PFSK-1 (cell line): ENCODE results near the gene ALPI.

Experiments
- FOXP2 ChIP-seq: optimal IDR thresholded peaks from 2 replicates; pipeline ENCODE3; 2011; ENCODE audit warnings: borderline replicate concordance, control low read depth, inconsistent platforms; ENCODE audit not compliant: insufficient read depth; ENCODE audit errors: extremely low read length, extremely low read depth
- POLR2AphosphoS5 ChIP-seq: IDR thresholded peaks from 2 replicates; pipeline ENCODE4 v1.6.1; 2012; ENCODE audit warnings: low read depth, mild to moderate bottlenecking, control low read depth, low read length, moderate library complexity
- REST ChIP-seq, 2 experiments: IDR thresholded peaks; 2 replicates each; pipeline versions ENCODE4 v1.6.1 to v1.8.0; 2011 to 2012; ENCODE audit warnings: low read depth in 2 of 2, low read length in 2 of 2, control low read depth in 1 of 2, inconsistent platforms in 1 of 2, mild to moderate bottlenecking in 1 of 2, moderate library complexity in 1 of 2; ENCODE audit not compliant: insufficient read depth in 1 of 2
- SIN3A ChIP-seq: IDR thresholded peaks from 2 replicates; pipeline ENCODE4 v1.6.1; 2012; ENCODE audit warnings: mild to moderate bottlenecking, low read length, moderate library complexity, borderline replicate concordance; ENCODE audit not compliant: insufficient read depth
- TAF1 ChIP-seq: IDR thresholded peaks from 2 replicates; pipeline ENCODE4 v1.6.1; 2012; ENCODE audit warnings: low read length, control low read depth, borderline replicate concordance; ENCODE audit not compliant: insufficient read depth

Gene ALPI

DNA sequence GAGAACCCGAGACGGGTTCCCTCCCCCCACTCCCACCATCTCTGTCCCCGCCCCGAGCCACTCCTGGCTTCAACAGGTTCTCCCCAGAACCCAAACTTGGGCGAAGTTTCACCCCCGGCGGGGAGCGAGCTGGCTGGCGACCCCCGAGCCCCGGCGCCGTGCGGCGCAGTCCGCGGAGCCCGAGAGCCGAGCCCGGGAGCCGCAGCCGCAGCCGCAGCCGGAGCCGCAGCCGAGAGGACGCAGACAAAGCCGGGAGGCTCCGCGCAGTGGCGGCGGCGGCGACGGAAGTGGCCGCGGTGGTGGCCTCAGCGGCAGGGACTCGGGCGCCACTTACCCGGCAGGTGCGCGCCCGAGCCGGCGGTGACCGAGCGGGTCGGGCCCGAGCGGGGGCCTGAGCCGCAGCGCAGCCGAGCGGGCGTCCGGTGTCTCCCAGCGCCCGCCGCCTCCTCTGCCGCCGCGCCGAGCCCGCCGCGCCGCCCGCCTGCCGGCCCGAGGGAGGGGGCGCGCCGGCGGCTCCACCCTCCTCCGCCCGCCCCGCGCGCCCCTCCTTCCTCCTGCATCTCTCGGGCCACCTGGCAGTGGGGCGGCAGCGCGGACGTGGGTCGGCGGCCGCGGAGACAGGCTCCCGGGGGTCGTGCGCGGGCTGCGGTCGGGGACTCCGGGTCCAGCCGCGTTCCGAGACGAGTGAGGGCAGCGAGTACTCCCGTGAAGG is 31.6 kb downstream of the ALPI start, which contains the start of gene ECEL1:
Gene ECEL1, minus strand, starts transcription at position 450 of the 712 bp plus-strand sequence. CDS start 1,181 bp downstream, outside the sequence.
- TF ChIP-seq SIN3A: no peak
- no peak for TF ChIP-seq POLR2AphosphoS5
- no peak for TF ChIP-seq REST (IDR thresholded peaks at IDR 0.05; ENCODE audit: insufficient read depth in 1 of 2, low read depth in 2 of 2, low read length in 2 of 2)
- no peak for TF ChIP-seq TAF1
- no peak for TF ChIP-seq FOXP2

- TF ChIP-seq REST (IDR thresholded peaks at IDR 0.05; ENCODE audit: insufficient read depth in 1 of 2, low read depth in 2 of 2, low read length in 2 of 2) (no peak), TAF1 (no peak)
Measured at GRCh38 chr2:232488097-232488711, 32.3 kb downstream of the ALPI start.

DNA sequence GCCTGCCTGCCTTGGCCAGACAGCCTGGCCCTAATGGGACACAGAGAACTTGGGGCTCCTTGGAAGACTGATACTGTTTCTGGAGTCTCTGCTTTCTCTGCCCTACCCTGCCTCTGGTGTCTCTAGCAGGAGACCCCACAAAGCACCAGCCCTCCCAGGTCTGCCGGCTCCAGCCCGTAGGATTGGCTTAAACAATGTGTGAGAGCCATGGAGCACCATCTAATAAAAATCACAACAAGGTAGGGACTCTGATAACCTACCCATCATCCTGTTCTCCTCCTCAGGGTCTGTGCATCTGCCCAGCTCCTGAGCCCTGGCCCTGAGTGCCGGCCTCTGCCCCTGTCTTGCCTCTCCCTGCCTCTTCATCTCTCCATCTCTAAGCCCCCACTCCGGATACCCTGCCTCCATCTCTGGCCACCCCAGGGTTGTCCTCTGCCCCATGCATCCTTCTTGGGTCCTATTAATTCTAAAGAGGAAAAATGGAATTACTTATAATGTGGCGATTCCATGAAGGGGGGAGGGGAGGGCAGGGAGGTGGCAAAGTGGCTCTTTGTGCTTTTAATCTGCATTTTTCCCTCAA is 32.9 kb downstream of the ALPI start:
- no peak for TF ChIP-seq POLR2AphosphoS5
- TF ChIP-seq FOXP2: no peak
- TF ChIP-seq SIN3A: no peak
- TF ChIP-seq REST (IDR thresholded peaks at IDR 0.05; ENCODE audit: insufficient read depth in 1 of 2, low read depth in 2 of 2, low read length in 2 of 2): no peak
- no peak for TF ChIP-seq TAF1

DNA sequence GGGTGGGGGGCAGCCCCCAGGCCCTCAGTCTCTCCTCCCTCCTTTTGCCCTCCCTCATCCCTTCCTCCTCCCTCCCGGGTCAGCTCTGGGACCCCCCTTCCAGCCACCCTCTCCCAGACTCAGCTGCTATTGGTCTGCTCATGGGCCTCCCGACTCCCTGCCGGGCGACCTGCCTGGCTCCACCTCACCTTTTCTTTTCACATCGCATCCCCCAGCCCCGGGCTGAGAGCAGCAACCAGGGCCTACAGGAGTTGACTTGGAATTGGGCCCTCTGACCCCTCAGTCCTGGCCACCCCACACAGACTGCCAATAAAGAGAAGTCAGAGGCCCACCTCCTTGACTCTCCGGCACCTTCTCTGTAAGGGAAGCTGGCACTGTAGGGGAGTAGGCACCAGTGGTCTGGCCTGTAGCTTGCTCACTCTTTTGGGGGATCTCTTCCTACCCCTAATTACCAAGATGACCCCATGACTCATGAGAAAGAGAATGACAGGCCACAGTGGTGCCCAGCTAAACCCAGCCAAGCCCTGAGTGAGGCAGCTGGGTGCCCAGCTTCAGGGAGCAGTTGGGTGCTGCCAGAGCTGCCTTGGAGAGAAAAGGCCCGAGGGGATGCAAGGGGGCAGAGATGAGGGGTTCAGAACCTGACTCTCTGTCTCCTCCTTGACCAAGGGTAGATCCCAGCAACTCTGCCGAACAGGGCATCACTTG is 33.7 kb downstream of the ALPI start:
- TF ChIP-seq POLR2AphosphoS5: no peak
- TF ChIP-seq REST (IDR thresholded peaks at IDR 0.05; ENCODE audit: insufficient read depth in 1 of 2, low read depth in 2 of 2, low read length in 2 of 2): no peak
- no peak for TF ChIP-seq FOXP2
- no peak for TF ChIP-seq SIN3A
- no peak for TF ChIP-seq TAF1
